Upper lobe of left lung (tissue), 4 donors: ENCODE data around the gene ANO5.

Experiments
- POLR2A ChIP-seq, 4 donors: fragments of 450-650 bp; IDR thresholded peaks; one replicate each; pipeline ENCODE4 v1.5.1; 2016 to 2017; ENCODE audit warnings: antibody characterized with exemption in 4 of 4, mild to moderate bottlenecking in 2 of 4
- POLR2AphosphoS5 ChIP-seq, 2 donors: sonication (generic); formaldehyde crosslinking; IDR thresholded peaks; one replicate each; pipeline ENCODE4 v1.5.1; 2017; ENCODE audit warnings: antibody characterized with exemption in 2 of 2

- TF ChIP-seq POLR2A (IDR thresholded peaks at IDR 0.05), result no peak
- TF ChIP-seq POLR2AphosphoS5 (IDR thresholded peaks at IDR 0.05), result no peak
Observed at GRCh38 chr11:22256876-22257275, 64.0 kb downstream of the ANO5 start.
